Fibroblast of mammary gland (primary cell): ENCODE results near the gene DBET.
"Not testable (repeated sequence)": the region's sequence is repeated elsewhere in the genome, so short reads cannot be mapped to it uniquely, and the experiment has no call there.

Source experiments
- DNase-seq: peaks from one replicate; pipeline ENCODE4 v3.0.0-alpha.2; 2010; ENCODE audit warnings: low read depth
- H3K4me3 ChIP-seq: 2 replicates; pipeline ENCODE4 v1.5.1; 2011; ENCODE audit warnings: low read depth, mild to moderate bottlenecking, low read length, moderate library complexity; ENCODE audit not compliant: control insufficient read depth
- TF ChIP-seq, protein P1 (sequence below): conservative IDR thresholded peaks from 2 replicates; pipeline ENCODE4 v1.5.1; 2011; ENCODE audit warnings: low read depth, low read length, inconsistent platforms; ENCODE audit not compliant: control insufficient read depth, insufficient read depth

Gene DBET

DNA sequence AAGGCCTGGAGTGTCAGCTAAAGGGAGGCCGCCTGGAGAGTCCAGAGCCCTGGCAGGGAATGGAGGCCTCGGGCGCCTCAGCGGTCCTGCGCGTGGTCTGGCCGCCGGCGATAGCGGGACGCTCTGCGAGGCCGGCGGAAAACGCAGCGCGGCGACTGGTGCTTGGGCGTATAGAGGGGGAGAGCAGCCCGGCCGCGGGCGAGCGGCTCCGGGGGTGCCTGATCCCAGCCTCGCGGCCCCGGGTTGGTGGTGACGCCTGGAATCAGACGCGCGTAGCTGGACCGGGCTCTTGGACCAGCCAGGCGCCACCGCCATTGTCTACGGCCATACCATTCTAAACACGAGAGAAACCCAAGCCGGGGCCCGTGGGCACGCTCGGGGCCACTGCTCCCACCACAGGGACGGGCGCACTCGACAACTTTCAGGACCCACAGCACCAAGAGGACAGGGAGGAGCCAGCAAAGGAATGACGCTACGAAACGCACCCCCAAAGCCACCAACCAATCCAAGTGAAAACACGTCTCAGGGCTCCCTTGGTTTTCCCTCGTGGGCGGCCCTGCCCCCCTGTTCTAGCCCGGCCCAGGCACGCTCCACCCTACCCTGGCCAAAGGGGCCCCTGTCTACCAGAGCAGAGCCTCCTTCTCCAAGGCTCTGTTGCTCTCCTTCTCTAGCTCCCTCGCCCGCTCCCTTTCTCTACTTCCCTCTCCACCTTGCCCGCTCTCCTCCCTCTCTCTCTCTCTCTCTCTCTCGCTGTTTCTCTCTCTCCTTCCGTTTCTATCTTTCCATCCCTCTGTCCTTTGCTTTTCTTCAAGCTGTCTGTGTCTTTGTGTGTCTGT, 45.1 kb upstream of the DBET start:
- H3K4me3 ChIP-seq: no peak overlapping the region
- TF ChIP-seq, protein P1, sequence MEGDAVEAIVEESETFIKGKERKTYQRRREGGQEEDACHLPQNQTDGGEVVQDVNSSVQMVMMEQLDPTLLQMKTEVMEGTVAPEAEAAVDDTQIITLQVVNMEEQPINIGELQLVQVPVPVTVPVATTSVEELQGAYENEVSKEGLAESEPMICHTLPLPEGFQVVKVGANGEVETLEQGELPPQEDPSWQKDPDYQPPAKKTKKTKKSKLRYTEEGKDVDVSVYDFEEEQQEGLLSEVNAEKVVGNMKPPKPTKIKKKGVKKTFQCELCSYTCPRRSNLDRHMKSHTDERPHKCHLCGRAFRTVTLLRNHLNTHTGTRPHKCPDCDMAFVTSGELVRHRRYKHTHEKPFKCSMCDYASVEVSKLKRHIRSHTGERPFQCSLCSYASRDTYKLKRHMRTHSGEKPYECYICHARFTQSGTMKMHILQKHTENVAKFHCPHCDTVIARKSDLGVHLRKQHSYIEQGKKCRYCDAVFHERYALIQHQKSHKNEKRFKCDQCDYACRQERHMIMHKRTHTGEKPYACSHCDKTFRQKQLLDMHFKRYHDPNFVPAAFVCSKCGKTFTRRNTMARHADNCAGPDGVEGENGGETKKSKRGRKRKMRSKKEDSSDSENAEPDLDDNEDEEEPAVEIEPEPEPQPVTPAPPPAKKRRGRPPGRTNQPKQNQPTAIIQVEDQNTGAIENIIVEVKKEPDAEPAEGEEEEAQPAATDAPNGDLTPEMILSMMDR: no peak
- DNase-seq: no peak

GRCh38 chr4:190019859-190020463, 44.3 kb upstream of the DBET start:
- not testable (repeated sequence) for DNase-seq, H3K4me3 ChIP-seq

- TF ChIP-seq, protein P1: no peak
- DNase-seq: peak; percentile 23
- H3K4me3 ChIP-seq: no peak overlapping the region
These were observed 43.2 kb upstream of the DBET start for GRCh38 chr4:190020790-190021717.

DNA sequence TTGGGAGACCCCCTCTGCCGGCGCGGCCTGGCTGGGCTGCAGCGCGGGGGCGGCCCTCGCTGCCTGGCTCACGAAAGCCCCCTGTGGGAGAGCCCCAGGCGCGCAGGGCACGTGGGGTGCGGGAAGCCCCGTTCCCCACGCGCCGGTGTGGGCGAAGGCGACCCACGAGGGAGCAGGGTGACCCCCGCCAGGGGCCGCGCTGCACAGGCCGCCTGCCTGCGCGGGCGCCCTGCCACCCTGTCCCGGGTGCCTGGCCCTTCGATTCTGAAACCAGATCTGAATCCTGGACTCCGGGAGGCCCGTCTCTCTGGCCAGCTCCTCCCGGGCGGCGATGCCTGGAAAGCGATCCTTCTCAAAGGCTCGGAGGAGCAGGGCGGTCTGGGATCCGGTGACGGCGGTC, 42.3 kb upstream of the DBET start:
- not testable (repeated sequence) for H3K4me3 ChIP-seq, DNase-seq

DNA sequence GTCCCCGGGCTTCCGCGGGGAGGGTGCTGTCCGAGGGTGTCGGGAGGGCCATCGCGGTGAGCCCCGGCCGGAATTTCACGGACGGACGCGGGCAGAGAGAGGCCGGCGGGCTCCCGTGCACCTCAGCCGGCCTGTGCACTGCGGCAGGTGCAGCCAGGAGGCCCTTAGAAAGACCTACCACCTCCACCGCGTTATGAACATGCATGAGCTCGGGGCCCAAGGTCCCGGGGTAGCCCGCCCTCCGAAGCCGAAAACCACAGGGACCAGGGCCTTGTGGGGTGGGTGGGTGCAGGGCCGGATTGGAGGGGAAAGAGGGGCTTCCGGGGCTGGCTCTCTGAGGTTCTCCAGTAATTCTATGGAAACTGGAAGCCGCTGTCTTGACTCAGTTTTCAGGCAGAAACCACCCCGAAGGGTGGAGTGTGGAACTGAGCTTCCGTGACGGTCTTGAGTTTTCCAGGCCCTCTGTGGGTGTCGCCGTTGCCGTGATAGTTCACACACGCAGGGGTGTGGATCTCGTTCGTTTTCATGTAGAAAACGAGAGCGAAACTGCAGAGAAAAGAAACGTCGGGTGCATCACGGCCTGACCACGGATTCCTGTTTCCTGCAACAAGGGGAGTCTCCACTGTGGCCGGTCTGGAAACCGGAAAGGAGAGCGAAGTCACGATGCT, 41.6 kb upstream of the DBET start:
- H3K4me3 ChIP-seq, DNase-seq: not testable (repeated sequence)

DNA sequence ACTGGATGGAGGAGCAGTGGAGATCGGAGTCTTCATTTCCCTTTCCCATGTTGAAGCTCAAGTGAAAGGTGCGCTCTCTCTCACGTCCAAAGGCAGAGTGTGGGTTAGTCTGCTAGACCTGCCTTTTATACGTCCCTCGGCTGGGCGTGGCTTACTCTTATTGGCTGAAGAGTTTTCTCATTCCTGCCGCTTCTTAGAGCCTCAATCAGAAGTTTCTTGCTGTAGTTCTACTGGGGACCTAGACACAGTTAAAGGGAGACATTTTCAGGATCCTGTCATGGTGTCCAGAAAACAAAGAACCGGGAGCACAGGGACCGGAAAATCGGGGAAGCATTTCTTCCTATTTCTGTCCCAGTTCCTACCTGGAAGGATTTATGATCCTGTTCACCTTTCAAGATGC, 37.1 kb upstream of the DBET start, which contains the start of gene FRG2:
Gene FRG2 (minus strand): TSS at position 101 of the 400 bp plus-strand sequence. CDS start 52 bp downstream, at position 49.
- H3K4me3 ChIP-seq: not testable (repeated sequence)

DNA sequence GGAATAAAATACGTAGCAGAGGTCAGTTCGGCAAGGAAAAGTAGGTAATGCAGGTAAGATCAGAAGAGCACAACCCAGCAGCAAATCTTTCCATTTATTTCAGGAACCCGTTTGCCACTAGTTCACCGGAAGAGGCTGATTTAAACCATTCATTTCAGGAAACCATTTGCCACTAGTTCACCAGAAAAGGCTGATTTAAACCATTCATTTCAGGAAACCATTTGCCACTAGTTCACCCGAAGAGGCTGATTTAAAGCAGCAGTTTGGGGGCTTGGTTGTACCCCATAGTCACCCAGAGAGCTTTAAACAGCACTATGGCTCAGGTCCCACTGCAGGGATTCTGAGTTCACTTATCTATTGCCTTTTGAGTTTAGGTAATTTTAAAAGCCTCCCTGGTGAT, 33.0 kb upstream of the DBET start:
- H3K4me3 ChIP-seq, DNase-seq: not testable (repeated sequence)

More for the DNA sequence above, 37.1 kb upstream of the DBET start, which contains the start of gene FRG2:
- not testable (repeated sequence) for DNase-seq

GRCh38 chr4:190037704-190038388, 26.5 kb upstream of the DBET start:
- not testable (repeated sequence) for DNase-seq, H3K4me3 ChIP-seq

GRCh38 chr4:190040873-190041272, 23.4 kb upstream of the DBET start:
- H3K4me3 ChIP-seq, DNase-seq: not testable (repeated sequence)

- DNase-seq, H3K4me3 ChIP-seq: not testable (repeated sequence)
These were observed 16.7 kb upstream of the DBET start for GRCh38 chr4:190047627-190048026.

DNA sequence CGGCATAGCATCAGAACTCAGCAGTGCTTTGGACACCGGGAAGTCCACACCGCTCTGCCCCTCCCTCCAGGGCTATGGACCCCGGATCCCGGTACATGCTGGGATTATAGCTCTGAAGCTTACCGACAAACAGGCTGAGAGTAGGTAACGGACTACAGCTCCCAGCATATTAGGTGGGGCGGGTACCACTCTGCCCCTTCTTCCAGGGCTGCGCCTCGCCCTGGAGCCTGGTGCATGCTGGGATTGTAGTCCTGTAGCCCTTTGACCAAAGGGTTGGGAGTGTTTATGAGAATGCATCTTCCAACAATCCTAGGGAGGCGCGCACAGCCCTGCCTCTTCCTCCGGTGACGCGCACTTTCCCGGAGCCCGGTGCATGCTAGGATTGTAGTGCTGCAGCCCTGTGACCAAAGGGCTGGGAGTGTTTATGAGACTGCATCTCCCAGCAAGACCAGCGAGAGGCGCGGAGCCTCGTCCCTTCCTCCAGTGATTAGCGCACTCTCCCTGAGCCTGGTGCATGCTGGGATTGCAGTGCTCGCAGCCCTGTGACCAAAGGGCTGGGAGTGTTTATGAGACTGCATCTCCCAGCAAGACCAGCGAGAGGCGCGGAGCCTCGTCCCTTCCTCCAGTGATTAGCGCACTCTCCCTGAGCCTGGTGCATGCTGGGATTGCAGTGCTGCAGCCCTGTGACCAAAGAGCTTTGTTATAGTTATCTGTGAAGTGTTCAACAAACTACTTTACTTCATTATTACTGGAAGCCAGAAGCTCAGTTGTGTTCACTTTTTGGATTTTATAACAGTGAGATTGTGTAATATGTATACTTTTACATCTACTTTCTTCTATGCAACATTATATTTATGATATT, 14.7 kb upstream of the DBET start:
- not testable (repeated sequence) for H3K4me3 ChIP-seq, DNase-seq

DNA sequence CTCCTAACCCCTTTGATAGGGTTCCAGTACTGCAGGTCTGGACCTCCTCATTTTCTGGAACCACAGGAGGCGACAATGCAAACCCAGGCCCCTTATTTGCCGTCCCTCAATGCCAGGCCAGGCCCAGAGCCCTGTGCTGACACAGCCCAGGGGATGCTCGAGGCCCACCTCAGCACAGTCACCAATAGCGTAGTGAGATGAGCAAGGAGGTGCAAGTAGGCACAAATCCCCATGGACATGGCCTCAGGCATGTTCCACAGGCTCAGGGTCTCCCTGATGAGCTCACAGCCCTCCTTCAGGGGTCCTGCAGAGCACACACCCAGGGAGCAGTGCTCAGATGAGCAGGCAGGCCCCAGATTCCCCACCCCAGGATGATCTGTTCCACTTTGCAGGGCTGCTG, 5.3 kb upstream of the DBET start:
- not testable (repeated sequence) for DNase-seq, H3K4me3 ChIP-seq

GRCh38 chr4:190064805-190065204, 503 bp downstream of the DBET start:
- DNase-seq, H3K4me3 ChIP-seq: not testable (repeated sequence)

DNA sequence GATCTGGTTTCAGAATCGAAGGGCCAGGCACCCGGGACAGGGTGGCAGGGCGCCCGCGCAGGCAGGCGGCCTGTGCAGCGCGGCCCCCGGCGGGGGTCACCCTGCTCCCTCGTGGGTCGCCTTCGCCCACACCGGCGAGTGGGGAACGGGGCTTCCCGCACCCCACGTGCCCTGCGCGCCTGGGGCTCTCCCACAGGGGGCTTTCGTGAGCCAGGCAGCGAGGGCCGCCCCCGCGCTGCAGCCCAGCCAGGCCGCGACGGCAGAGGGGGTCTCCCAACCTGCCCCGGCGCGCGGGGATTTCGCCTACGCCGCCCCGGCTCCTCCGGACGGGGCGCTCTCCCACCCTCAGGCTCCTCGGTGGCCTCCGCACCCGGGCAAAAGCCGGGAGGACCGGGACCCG, 4.0 kb downstream of the DBET start:
- not testable (repeated sequence) for H3K4me3 ChIP-seq, DNase-seq
